ENCODE results near the gene IFIT3.

DNA sequence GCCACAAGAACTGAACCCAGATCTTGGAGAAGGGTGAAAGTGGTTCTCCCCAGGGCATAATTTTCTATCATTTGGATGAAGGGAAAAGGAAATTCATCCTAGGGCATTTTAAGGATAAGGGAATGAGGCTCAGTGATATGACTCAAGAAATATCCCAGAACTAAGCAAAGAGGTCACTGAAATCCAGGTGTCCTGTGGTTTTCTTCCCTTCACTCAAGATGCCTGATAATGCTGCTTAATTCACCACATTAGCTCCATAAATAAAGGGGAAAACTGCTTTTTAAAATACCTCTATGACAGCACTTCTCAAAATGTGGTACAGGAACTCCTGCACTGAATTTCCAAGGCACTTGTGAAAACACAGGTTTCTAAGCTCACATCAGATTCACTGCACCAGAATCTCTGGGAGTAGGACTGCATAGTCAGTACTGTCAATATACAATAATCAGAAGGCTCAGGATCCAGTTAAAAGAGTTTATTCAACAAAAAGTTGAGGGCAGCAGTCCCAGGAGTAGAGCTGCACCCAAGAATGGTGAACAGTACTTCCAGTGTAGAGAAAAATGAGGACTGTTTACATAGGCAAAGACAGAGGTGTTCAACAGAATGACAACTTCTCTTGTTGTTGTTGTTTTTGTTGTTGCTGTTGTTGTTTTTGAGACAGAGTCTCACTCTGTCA lies 2.9 kb downstream of the IFIT3 start:
- TF ChIP-seq, protein P1, sequence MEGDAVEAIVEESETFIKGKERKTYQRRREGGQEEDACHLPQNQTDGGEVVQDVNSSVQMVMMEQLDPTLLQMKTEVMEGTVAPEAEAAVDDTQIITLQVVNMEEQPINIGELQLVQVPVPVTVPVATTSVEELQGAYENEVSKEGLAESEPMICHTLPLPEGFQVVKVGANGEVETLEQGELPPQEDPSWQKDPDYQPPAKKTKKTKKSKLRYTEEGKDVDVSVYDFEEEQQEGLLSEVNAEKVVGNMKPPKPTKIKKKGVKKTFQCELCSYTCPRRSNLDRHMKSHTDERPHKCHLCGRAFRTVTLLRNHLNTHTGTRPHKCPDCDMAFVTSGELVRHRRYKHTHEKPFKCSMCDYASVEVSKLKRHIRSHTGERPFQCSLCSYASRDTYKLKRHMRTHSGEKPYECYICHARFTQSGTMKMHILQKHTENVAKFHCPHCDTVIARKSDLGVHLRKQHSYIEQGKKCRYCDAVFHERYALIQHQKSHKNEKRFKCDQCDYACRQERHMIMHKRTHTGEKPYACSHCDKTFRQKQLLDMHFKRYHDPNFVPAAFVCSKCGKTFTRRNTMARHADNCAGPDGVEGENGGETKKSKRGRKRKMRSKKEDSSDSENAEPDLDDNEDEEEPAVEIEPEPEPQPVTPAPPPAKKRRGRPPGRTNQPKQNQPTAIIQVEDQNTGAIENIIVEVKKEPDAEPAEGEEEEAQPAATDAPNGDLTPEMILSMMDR (IDR thresholded peaks at IDR 0.05): no peak
- TF ChIP-seq EP300 (IDR thresholded peaks at IDR 0.05; ENCODE audit: borderline replicate concordance in 1 of 2, low read depth in 1 of 2, low read length in 1 of 2) (no peak), POLR2AphosphoS5 (IDR thresholded peaks at IDR 0.05; ENCODE audit: low read depth, low read length) (no peak), NRF1 (IDR thresholded peaks at IDR 0.05; ENCODE audit: low read depth, low read length) (no peak), RAD21 (IDR thresholded peaks at IDR 0.05; ENCODE audit: low read length) (no peak), SMC3 (IDR thresholded peaks at IDR 0.05; ENCODE audit: low read depth, low read length) (no peak), TCF12 (IDR thresholded peaks at IDR 0.05) (peak; percentile 63), YY1 (IDR thresholded peaks at IDR 0.05; ENCODE audit: low read depth) (no peak)
- TF ChIP-seq, protein P2, sequence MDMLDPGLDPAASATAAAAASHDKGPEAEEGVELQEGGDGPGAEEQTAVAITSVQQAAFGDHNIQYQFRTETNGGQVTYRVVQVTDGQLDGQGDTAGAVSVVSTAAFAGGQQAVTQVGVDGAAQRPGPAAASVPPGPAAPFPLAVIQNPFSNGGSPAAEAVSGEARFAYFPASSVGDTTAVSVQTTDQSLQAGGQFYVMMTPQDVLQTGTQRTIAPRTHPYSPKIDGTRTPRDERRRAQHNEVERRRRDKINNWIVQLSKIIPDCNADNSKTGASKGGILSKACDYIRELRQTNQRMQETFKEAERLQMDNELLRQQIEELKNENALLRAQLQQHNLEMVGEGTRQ (IDR thresholded peaks at IDR 0.05; ENCODE audit: borderline replicate concordance, low read depth, low read length): no peak
- TF ChIP-seq, protein P3, sequence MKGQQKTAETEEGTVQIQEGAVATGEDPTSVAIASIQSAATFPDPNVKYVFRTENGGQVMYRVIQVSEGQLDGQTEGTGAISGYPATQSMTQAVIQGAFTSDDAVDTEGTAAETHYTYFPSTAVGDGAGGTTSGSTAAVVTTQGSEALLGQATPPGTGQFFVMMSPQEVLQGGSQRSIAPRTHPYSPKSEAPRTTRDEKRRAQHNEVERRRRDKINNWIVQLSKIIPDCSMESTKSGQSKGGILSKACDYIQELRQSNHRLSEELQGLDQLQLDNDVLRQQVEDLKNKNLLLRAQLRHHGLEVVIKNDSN (IDR thresholded peaks at IDR 0.05; ENCODE audit: borderline replicate concordance, low read depth): no peak
- TF ChIP-seq, protein P4, sequence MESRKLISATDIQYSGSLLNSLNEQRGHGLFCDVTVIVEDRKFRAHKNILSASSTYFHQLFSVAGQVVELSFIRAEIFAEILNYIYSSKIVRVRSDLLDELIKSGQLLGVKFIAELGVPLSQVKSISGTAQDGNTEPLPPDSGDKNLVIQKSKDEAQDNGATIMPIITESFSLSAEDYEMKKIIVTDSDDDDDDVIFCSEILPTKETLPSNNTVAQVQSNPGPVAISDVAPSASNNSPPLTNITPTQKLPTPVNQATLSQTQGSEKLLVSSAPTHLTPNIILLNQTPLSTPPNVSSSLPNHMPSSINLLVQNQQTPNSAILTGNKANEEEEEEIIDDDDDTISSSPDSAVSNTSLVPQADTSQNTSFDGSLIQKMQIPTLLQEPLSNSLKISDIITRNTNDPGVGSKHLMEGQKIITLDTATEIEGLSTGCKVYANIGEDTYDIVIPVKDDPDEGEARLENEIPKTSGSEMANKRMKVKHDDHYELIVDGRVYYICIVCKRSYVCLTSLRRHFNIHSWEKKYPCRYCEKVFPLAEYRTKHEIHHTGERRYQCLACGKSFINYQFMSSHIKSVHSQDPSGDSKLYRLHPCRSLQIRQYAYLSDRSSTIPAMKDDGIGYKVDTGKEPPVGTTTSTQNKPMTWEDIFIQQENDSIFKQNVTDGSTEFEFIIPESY (IDR thresholded peaks at IDR 0.05; ENCODE audit: borderline replicate concordance, low read depth): no peak
- TF ChIP-seq, protein P5, sequence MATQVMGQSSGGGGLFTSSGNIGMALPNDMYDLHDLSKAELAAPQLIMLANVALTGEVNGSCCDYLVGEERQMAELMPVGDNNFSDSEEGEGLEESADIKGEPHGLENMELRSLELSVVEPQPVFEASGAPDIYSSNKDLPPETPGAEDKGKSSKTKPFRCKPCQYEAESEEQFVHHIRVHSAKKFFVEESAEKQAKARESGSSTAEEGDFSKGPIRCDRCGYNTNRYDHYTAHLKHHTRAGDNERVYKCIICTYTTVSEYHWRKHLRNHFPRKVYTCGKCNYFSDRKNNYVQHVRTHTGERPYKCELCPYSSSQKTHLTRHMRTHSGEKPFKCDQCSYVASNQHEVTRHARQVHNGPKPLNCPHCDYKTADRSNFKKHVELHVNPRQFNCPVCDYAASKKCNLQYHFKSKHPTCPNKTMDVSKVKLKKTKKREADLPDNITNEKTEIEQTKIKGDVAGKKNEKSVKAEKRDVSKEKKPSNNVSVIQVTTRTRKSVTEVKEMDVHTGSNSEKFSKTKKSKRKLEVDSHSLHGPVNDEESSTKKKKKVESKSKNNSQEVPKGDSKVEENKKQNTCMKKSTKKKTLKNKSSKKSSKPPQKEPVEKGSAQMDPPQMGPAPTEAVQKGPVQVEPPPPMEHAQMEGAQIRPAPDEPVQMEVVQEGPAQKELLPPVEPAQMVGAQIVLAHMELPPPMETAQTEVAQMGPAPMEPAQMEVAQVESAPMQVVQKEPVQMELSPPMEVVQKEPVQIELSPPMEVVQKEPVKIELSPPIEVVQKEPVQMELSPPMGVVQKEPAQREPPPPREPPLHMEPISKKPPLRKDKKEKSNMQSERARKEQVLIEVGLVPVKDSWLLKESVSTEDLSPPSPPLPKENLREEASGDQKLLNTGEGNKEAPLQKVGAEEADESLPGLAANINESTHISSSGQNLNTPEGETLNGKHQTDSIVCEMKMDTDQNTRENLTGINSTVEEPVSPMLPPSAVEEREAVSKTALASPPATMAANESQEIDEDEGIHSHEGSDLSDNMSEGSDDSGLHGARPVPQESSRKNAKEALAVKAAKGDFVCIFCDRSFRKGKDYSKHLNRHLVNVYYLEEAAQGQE (IDR thresholded peaks at IDR 0.05; ENCODE audit: low read depth, low read length): no peak

All from SK-N-SH (cell line).